ENCODE measurements around the gene CCDC6. TPM values are rescaled to one million over a fixed set of nuclear protein-coding genes. Genes with fewer than 3 reads are reported as not detected.

Gene CCDC6
- total and polyA plus RNA-seq, 9 of the 15 experiments (the other 6 are each of a cell fraction or from before 2014, with no cell fraction given): 10.4 to 41.0 (median 20.9) TPM

- TF ChIP-seq BRD4 (IDR thresholded peaks at IDR 0.05): no peak; the same call in 1 of the 2 replicates
- no peak for TF ChIP-seq ZNF263 (CRISPR knock-in tag; IDR thresholded peaks at IDR 0.05; ENCODE audit: borderline replicate concordance)
- TF ChIP-seq RB1 (IDR thresholded peaks at IDR 0.05; ENCODE audit: low read depth): no peak
- TF ChIP-seq, protein P1, sequence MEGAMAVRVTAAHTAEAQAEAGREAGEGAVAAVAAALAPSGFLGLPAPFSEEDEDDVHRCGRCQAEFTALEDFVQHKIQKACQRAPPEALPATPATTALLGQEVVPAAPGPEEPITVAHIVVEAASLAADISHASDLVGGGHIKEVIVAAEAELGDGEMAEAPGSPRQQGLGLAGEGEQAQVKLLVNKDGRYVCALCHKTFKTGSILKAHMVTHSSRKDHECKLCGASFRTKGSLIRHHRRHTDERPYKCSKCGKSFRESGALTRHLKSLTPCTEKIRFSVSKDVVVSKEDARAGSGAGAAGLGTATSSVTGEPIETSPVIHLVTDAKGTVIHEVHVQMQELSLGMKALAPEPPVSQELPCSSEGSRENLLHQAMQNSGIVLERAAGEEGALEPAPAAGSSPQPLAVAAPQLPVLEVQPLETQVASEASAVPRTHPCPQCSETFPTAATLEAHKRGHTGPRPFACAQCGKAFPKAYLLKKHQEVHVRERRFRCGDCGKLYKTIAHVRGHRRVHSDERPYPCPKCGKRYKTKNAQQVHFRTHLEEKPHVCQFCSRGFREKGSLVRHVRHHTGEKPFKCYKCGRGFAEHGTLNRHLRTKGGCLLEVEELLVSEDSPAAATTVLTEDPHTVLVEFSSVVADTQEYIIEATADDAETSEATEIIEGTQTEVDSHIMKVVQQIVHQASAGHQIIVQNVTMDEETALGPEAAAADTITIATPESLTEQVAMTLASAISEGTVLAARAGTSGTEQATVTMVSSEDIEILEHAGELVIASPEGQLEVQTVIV (CRISPR knock-in tag; IDR thresholded peaks at IDR 0.05; ENCODE audit: borderline replicate concordance): no peak
- peak; percentile 85 for TF ChIP-seq SUPT5H (IDR thresholded peaks at IDR 0.05)
- TF ChIP-seq SAP30 (IDR thresholded peaks at IDR 0.05; ENCODE audit: borderline replicate concordance, insufficient read depth, low read depth, low read length, poor library complexity, severe bottlenecking): no peak
- no peak for TF ChIP-seq RERE (CRISPR knock-in tag; IDR thresholded peaks at IDR 0.05; ENCODE audit: borderline replicate concordance)
- peak; percentile 90 for TF ChIP-seq ATF7 (IDR thresholded peaks at IDR 0.05)
- no peak for TF ChIP-seq ASH1L (IDR thresholded peaks at IDR 0.05; ENCODE audit: borderline replicate concordance, low read depth, partially characterized antibody)
- TF ChIP-seq AFF4 (CRISPR knock-in tag; IDR thresholded peaks at IDR 0.05): peak; percentile 68; the same call in 1 of the 2 replicates
- no peak for TF ChIP-seq RBM14 (IDR thresholded peaks at IDR 0.05; ENCODE audit: borderline replicate concordance, insufficient read depth, low read depth, low read length)
- TF ChIP-seq MEF2A (IDR thresholded peaks at IDR 0.05; ENCODE audit: control insufficient read depth, low read depth, low read length): no peak
- TF ChIP-seq CEBPB (tag; IDR thresholded peaks at IDR 0.05): no peak
- no peak for TF ChIP-seq FOXP1 (CRISPR knock-in tag; IDR thresholded peaks at IDR 0.05)
These were observed 1.8 kb upstream of the CCDC6 start (continued) for GRCh38 chr10:59907918-59908807.
